Measurements from ENCODE around the gene NRG3.

NRG3 gene

DNA sequence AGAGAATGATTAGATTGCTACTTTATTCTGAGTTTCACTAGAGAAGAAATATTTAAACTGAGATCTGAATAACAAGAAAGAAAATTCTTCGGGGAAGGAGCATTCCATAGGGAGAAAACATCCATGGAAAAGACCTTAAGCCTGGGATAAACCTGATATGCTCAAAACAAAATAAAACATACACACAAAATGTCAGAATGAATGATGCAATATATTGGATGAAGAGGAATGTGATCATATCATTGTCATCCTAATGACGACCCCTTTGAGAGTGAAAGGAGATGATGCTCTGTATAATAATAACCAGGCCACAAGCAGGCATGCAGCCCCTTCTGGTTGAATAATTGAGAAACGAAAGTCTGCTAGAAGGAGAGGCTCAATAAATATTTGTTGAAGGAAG, 882.4 kb downstream of the NRG3 start:
- Histone ChIP-seq H3K4me1 (ENCODE audit: control insufficient read depth in 2 of 2, insufficient read depth in 2 of 2, low read length in 2 of 2) (no peaks in the 10 kb centered on the region), H3K27me3 (ENCODE audit: control insufficient read depth in 2 of 2, insufficient read depth in 2 of 2, low read length in 2 of 2) (no peaks in the 10 kb centered on the region), H3K9ac (ENCODE audit: low read depth in 1 of 2, low read length in 2 of 2) (no peak overlapping the region), H3K9me3 (ENCODE audit: control insufficient read depth in 2 of 2, low read length in 2 of 2) (no peaks in the 10 kb centered on the region), H3K4me3 (ENCODE audit: low read length in 2 of 2) (no peak overlapping the region), H3K27ac (ENCODE audit: low read depth in 2 of 2, low read length in 2 of 2) (no peak overlapping the region), H3K36me3 (ENCODE audit: control insufficient read depth in 2 of 2, insufficient read depth in 2 of 2, low read length in 2 of 2) (no peaks in the 10 kb centered on the region)

GRCh38 chr10:82757901-82758300, 882.9 kb downstream of the NRG3 start:
- Histone ChIP-seq H3K9me3 (ENCODE audit: control insufficient read depth in 2 of 2, low read length in 2 of 2) (no peaks in the 10 kb centered on the region), H3K36me3 (ENCODE audit: control insufficient read depth in 2 of 2, insufficient read depth in 2 of 2, low read length in 2 of 2) (no peaks in the 10 kb centered on the region), H3K27ac (ENCODE audit: low read depth in 2 of 2, low read length in 2 of 2) (no peak overlapping the region), H3K9ac (ENCODE audit: low read depth in 1 of 2, low read length in 2 of 2) (no peak overlapping the region), H3K4me1 (ENCODE audit: control insufficient read depth in 2 of 2, insufficient read depth in 2 of 2, low read length in 2 of 2) (no peaks in the 10 kb centered on the region), H3K4me3 (ENCODE audit: low read length in 2 of 2) (no peak overlapping the region), H3K27me3 (ENCODE audit: control insufficient read depth in 2 of 2, insufficient read depth in 2 of 2, low read length in 2 of 2) (no peaks in the 10 kb centered on the region)

- no peak overlapping the region for H3K4me3 ChIP-seq (ENCODE audit: low read length in 2 of 2)
- no peaks in the 10 kb centered on the region for H3K9me3 ChIP-seq (ENCODE audit: control insufficient read depth in 2 of 2, low read length in 2 of 2)
- no peaks in the 10 kb centered on the region for H3K36me3 ChIP-seq (ENCODE audit: control insufficient read depth in 2 of 2, insufficient read depth in 2 of 2, low read length in 2 of 2)
- H3K27ac ChIP-seq (ENCODE audit: low read depth in 2 of 2, low read length in 2 of 2) = no peak overlapping the region
- H3K4me1 ChIP-seq (ENCODE audit: control insufficient read depth in 2 of 2, insufficient read depth in 2 of 2, low read length in 2 of 2) = no peaks in the 10 kb centered on the region
- no peak overlapping the region for H3K9ac ChIP-seq (ENCODE audit: low read depth in 1 of 2, low read length in 2 of 2)
- no peaks in the 10 kb centered on the region for H3K27me3 ChIP-seq (ENCODE audit: control insufficient read depth in 2 of 2, insufficient read depth in 2 of 2, low read length in 2 of 2)
Measured at GRCh38 chr10:82759050-82759449, 884.1 kb downstream of the NRG3 start.

DNA sequence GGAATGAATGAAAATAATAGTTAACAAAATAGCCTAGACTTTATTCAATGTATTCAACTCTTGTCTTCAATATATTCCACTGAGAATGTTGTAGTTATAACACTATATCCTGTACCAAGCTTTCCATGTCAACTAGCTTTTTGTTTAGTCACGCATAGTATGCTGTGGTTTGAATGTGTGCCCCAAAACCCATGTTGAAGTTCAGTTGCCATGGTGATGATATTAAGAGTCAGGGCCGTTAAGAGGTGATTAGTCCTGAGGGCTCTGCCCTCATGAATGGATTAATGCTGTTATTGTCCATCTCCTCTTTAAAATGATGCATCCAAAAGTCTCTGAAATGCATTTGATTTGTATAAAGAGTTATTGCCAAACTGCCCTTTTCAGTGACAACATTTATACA, 887.6 kb downstream of the NRG3 start:
- no peak overlapping the region for H3K27ac ChIP-seq (ENCODE audit: low read depth in 2 of 2, low read length in 2 of 2)
- H3K4me1 ChIP-seq (ENCODE audit: control insufficient read depth in 2 of 2, insufficient read depth in 2 of 2, low read length in 2 of 2) = no peaks in the 10 kb centered on the region
- no peaks in the 10 kb centered on the region for H3K9me3 ChIP-seq (ENCODE audit: control insufficient read depth in 2 of 2, low read length in 2 of 2)
- H3K27me3 ChIP-seq (ENCODE audit: control insufficient read depth in 2 of 2, insufficient read depth in 2 of 2, low read length in 2 of 2) = no peaks in the 10 kb centered on the region
- no peak overlapping the region for H3K4me3 ChIP-seq (ENCODE audit: low read length in 2 of 2)
- no peaks in the 10 kb centered on the region for H3K36me3 ChIP-seq (ENCODE audit: control insufficient read depth in 2 of 2, insufficient read depth in 2 of 2, low read length in 2 of 2)
- H3K9ac ChIP-seq (ENCODE audit: low read depth in 1 of 2, low read length in 2 of 2) = no peak overlapping the region

DNA sequence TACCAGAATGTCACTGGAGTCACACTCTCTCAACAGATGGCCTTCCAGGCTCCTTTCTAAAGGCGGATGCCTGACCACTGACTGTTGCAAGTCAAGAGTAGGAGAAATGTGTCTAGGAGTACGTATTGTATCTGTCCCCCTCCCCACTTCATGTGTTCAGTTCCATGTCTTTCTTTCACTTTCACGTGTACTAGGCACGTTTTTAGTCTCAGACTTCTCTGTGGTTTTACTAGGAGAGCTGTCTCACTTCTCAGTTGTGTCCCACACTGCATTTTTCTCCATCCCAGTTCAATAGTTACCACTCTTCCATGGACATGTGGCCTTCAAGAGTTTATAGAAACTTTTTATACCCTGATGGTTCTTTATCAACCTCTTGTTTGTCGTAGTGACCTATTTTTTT, 893.0 kb downstream of the NRG3 start:
- no peaks in the 10 kb centered on the region for H3K36me3 ChIP-seq (ENCODE audit: control insufficient read depth in 2 of 2, insufficient read depth in 2 of 2, low read length in 2 of 2)
- H3K4me1 ChIP-seq (ENCODE audit: control insufficient read depth in 2 of 2, insufficient read depth in 2 of 2, low read length in 2 of 2) = no peaks in the 10 kb centered on the region
- no peaks in the 10 kb centered on the region for H3K27me3 ChIP-seq (ENCODE audit: control insufficient read depth in 2 of 2, insufficient read depth in 2 of 2, low read length in 2 of 2)
- no peak overlapping the region for H3K4me3 ChIP-seq (ENCODE audit: low read length in 2 of 2)
- H3K27ac ChIP-seq (ENCODE audit: low read depth in 2 of 2, low read length in 2 of 2) = no peak overlapping the region
- H3K9ac ChIP-seq (ENCODE audit: low read depth in 1 of 2, low read length in 2 of 2) = no peak overlapping the region
- H3K9me3 ChIP-seq (ENCODE audit: control insufficient read depth in 2 of 2, low read length in 2 of 2) = no peaks in the 10 kb centered on the region

- H3K9ac ChIP-seq (ENCODE audit: low read depth in 1 of 2, low read length in 2 of 2) = no peak overlapping the region
- H3K4me3 ChIP-seq (ENCODE audit: low read length in 2 of 2) = no peak overlapping the region
- H3K27me3 ChIP-seq (ENCODE audit: control insufficient read depth in 2 of 2, insufficient read depth in 2 of 2, low read length in 2 of 2) = no peaks in the 10 kb centered on the region
- no peak overlapping the region for H3K27ac ChIP-seq (ENCODE audit: low read depth in 2 of 2, low read length in 2 of 2)
- no peaks in the 10 kb centered on the region for H3K4me1 ChIP-seq (ENCODE audit: control insufficient read depth in 2 of 2, insufficient read depth in 2 of 2, low read length in 2 of 2)
- H3K9me3 ChIP-seq (ENCODE audit: control insufficient read depth in 2 of 2, low read length in 2 of 2) = peaks cover 0 to 4% of the 10 kb centered on the region in 2 donors
- H3K36me3 ChIP-seq (ENCODE audit: control insufficient read depth in 2 of 2, insufficient read depth in 2 of 2, low read length in 2 of 2) = no peaks in the 10 kb centered on the region
Measured at GRCh38 chr10:82778908-82779307, 903.9 kb downstream of the NRG3 start.

DNA sequence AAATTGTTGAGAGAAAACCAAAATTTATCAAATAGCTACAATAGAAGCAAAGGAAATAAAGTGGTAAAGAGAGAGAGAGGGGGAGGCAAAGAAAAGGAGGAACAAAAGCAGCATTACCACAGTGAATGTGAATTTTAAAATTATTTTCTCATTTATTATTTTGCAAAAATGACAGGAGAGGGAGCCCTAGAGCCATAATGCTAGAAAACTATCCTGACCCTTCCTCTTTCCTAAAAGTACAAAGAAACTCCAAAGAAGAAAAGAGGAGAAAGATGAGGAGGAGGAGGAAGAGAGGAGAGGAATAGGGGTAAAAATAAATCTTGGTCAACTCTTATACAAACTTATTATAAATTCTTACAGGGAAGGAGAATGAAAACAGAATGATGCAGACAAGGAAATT, 921.5 kb downstream of the NRG3 start:
- no peak overlapping the region for H3K9ac ChIP-seq (ENCODE audit: low read depth in 1 of 2, low read length in 2 of 2)
- H3K9me3 ChIP-seq (ENCODE audit: control insufficient read depth in 2 of 2, low read length in 2 of 2) = no peaks in the 10 kb centered on the region
- no peaks in the 10 kb centered on the region for H3K4me1 ChIP-seq (ENCODE audit: control insufficient read depth in 2 of 2, insufficient read depth in 2 of 2, low read length in 2 of 2)
- no peak overlapping the region for H3K4me3 ChIP-seq (ENCODE audit: low read length in 2 of 2)
- H3K36me3 ChIP-seq (ENCODE audit: control insufficient read depth in 2 of 2, insufficient read depth in 2 of 2, low read length in 2 of 2) = no peaks in the 10 kb centered on the region
- no peaks in the 10 kb centered on the region for H3K27me3 ChIP-seq (ENCODE audit: control insufficient read depth in 2 of 2, insufficient read depth in 2 of 2, low read length in 2 of 2)
- no peak overlapping the region for H3K27ac ChIP-seq (ENCODE audit: low read depth in 2 of 2, low read length in 2 of 2)

- no peaks in the 10 kb centered on the region for H3K4me1 ChIP-seq (ENCODE audit: control insufficient read depth in 2 of 2, insufficient read depth in 2 of 2, low read length in 2 of 2)
- no peaks in the 10 kb centered on the region for H3K36me3 ChIP-seq (ENCODE audit: control insufficient read depth in 2 of 2, insufficient read depth in 2 of 2, low read length in 2 of 2)
- no peak overlapping the region for H3K9ac ChIP-seq (ENCODE audit: low read depth in 1 of 2, low read length in 2 of 2)
- no peak overlapping the region for H3K27ac ChIP-seq (ENCODE audit: low read depth in 2 of 2, low read length in 2 of 2)
- H3K4me3 ChIP-seq (ENCODE audit: low read length in 2 of 2) = no peak overlapping the region
- no peaks in the 10 kb centered on the region for H3K27me3 ChIP-seq (ENCODE audit: control insufficient read depth in 2 of 2, insufficient read depth in 2 of 2, low read length in 2 of 2)
- no peaks in the 10 kb centered on the region for H3K9me3 ChIP-seq (ENCODE audit: control insufficient read depth in 2 of 2, low read length in 2 of 2)
Measured at GRCh38 chr10:82801289-82801688, 926.3 kb downstream of the NRG3 start.

DNA sequence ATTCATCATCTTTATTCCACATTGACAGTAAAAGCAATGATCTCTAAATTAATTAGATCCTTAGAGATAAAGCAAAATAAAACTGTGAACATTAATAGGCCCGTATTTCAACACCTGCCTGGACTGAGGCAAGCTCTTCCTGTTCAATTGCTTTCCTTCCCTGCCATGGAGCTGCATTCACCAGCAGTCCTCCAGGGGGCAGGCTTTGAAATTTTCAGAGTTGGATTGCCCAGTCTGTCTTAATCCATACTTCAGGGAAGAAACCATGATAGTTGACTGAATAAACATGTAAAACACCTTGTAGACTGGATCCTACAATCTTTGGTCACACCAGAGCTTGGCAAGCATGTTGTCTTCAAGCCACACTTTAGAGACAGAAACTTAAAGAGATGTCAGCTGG, 936.6 kb downstream of the NRG3 start:
- Histone ChIP-seq H3K36me3 (ENCODE audit: control insufficient read depth in 2 of 2, insufficient read depth in 2 of 2, low read length in 2 of 2) (no peaks in the 10 kb centered on the region), H3K9ac (ENCODE audit: low read depth in 1 of 2, low read length in 2 of 2) (no peak overlapping the region), H3K27ac (ENCODE audit: low read depth in 2 of 2, low read length in 2 of 2) (no peak overlapping the region), H3K9me3 (ENCODE audit: control insufficient read depth in 2 of 2, low read length in 2 of 2) (no peaks in the 10 kb centered on the region), H3K4me1 (ENCODE audit: control insufficient read depth in 2 of 2, insufficient read depth in 2 of 2, low read length in 2 of 2) (no peaks in the 10 kb centered on the region), H3K4me3 (ENCODE audit: low read length in 2 of 2) (no peak overlapping the region), H3K27me3 (ENCODE audit: control insufficient read depth in 2 of 2, insufficient read depth in 2 of 2, low read length in 2 of 2) (no peaks in the 10 kb centered on the region)

- no peak overlapping the region for H3K4me3 ChIP-seq (ENCODE audit: low read length in 2 of 2)
- no peaks in the 10 kb centered on the region for H3K9me3 ChIP-seq (ENCODE audit: control insufficient read depth in 2 of 2, low read length in 2 of 2)
- no peaks in the 10 kb centered on the region for H3K4me1 ChIP-seq (ENCODE audit: control insufficient read depth in 2 of 2, insufficient read depth in 2 of 2, low read length in 2 of 2)
- no peaks in the 10 kb centered on the region for H3K36me3 ChIP-seq (ENCODE audit: control insufficient read depth in 2 of 2, insufficient read depth in 2 of 2, low read length in 2 of 2)
- no peak overlapping the region for H3K9ac ChIP-seq (ENCODE audit: low read depth in 1 of 2, low read length in 2 of 2)
- H3K27ac ChIP-seq (ENCODE audit: low read depth in 2 of 2, low read length in 2 of 2) = no peak overlapping the region
- no peaks in the 10 kb centered on the region for H3K27me3 ChIP-seq (ENCODE audit: control insufficient read depth in 2 of 2, insufficient read depth in 2 of 2, low read length in 2 of 2)
Measured at GRCh38 chr10:82813856-82814255, 938.9 kb downstream of the NRG3 start.

GRCh38 chr10:82814635-82815034, 939.6 kb downstream of the NRG3 start:
- Histone ChIP-seq H3K9ac (ENCODE audit: low read depth in 1 of 2, low read length in 2 of 2) (no peak overlapping the region), H3K4me1 (ENCODE audit: control insufficient read depth in 2 of 2, insufficient read depth in 2 of 2, low read length in 2 of 2) (no peaks in the 10 kb centered on the region), H3K4me3 (ENCODE audit: low read length in 2 of 2) (no peak overlapping the region), H3K27me3 (ENCODE audit: control insufficient read depth in 2 of 2, insufficient read depth in 2 of 2, low read length in 2 of 2) (no peaks in the 10 kb centered on the region), H3K27ac (ENCODE audit: low read depth in 2 of 2, low read length in 2 of 2) (no peak overlapping the region), H3K9me3 (ENCODE audit: control insufficient read depth in 2 of 2, low read length in 2 of 2) (no peaks in the 10 kb centered on the region), H3K36me3 (ENCODE audit: control insufficient read depth in 2 of 2, insufficient read depth in 2 of 2, low read length in 2 of 2) (no peaks in the 10 kb centered on the region)
